Gastroesophageal sphincter (tissue), 4 donors: ENCODE results near the gene CD200R1. TPM values are rescaled to one million over a fixed set of nuclear protein-coding genes. Genes with fewer than 3 reads are reported as not detected.
"Not testable (repeated sequence)": the region's sequence is repeated elsewhere in the genome, so short reads cannot be mapped to it uniquely, and the experiment has no call there.

ENCODE experiments used
- ATAC-seq: fragments of 150-250 bp; one replicate; pipeline ENCODE4 v1.9.1; 2016; ENCODE audit warnings: mild to moderate bottlenecking, moderate library complexity
- H3K27ac ChIP-seq, 4 donors: fragments of 200-600 bp; sonication (generic) in 3 of 4; 1 replicate in 3 of 4; 2 replicates in 1 of 4; pipeline ENCODE4 v1.5.1; 2016 to 2019
- H3K27me3 ChIP-seq: fragments of 200-600 bp; sonication (generic); one replicate; pipeline ENCODE4 v1.5.1; 2019
- H3K36me3 ChIP-seq, 2 donors: fragments of 200-600 bp; sonication (generic); one replicate each; pipeline ENCODE4 v1.5.1; 2019; ENCODE audit warnings: control low read depth in 1 of 2
- H3K4me1 ChIP-seq, 3 donors: fragments of 200-600 bp; sonication (generic); 1 replicate in 2 of 3; 2 replicates in 1 of 3; pipeline ENCODE4 v1.5.1; 2016 to 2019; ENCODE audit warnings: control low read depth in 2 of 3
- H3K4me3 ChIP-seq, 2 donors: fragments of 200-600 bp; sonication (generic); one replicate each; pipeline ENCODE4 v1.5.1; 2019; ENCODE audit warnings: mild to moderate bottlenecking in 1 of 2, moderate library complexity in 1 of 2
- H3K9me3 ChIP-seq, 3 donors: fragments of 200-600 bp; sonication (generic); one replicate each; pipeline ENCODE4 v1.5.1; 2017 to 2019; ENCODE audit warnings: control low read depth in 2 of 3
- EP300 ChIP-seq: sonication (generic); formaldehyde crosslinking; IDR thresholded peaks from one replicate; pipeline ENCODE4 v1.6.1; 2017; ENCODE audit warnings: antibody characterized with exemption, mild to moderate bottlenecking
- POLR2A ChIP-seq, 2 donors: fragments of 450-650 bp; IDR thresholded peaks; one replicate each; pipeline ENCODE4 v1.6.1; 2017; ENCODE audit warnings: antibody characterized with exemption in 2 of 2, mild to moderate bottlenecking in 2 of 2, moderate library complexity in 1 of 2
- POLR2AphosphoS5 ChIP-seq: sonication (generic); formaldehyde crosslinking; IDR thresholded peaks from one replicate; pipeline ENCODE4 v1.6.1; 2017; ENCODE audit warnings: antibody characterized with exemption
- WGBS, 2 donors: methylation state at CpG; one replicate each; pipeline ENCODE4 v1.1.5; 2018; ENCODE audit warnings: low coverage in 1 of 2; 5-methylcytosine and 5-hydroxymethylcytosine counted together
- total RNA-seq, 4 donors: library from RNA; depleted of rRNA; stranded (reverse); fragments of >200 nt; gene quantifications; one replicate each; pipeline ENCODE4 v1.1.0, GENCODE V29; 2016
- TF ChIP-seq, protein P1 (sequence below), 4 experiments: fragments of 200-600 bp in 2 of 4; fragments of 450-650 bp in 2 of 4; sonication (generic) in 1 of 4; IDR thresholded peaks; one replicate each; pipeline ENCODE4 v1.5.1; 2017 to 2019; ENCODE audit warnings: antibody characterized with exemption in 4 of 4, mild to moderate bottlenecking in 2 of 4, moderate library complexity in 2 of 4

Gene CD200R1
- total RNA-seq, 4 donors from 2014 or later: 0.78 to 4.9 (median 1.8) TPM

- Histone ChIP-seq H3K27me3 (no peaks in the 10 kb centered on the region), H3K4me3 (no peak overlapping the region), H3K27ac (no peak overlapping the region), H3K4me1 (no peaks in the 10 kb centered on the region), H3K9me3 (peaks cover 0 to 29% (median 0%) of the 10 kb centered on the region in 3 donors), H3K36me3 (no peaks in the 10 kb centered on the region)
- TF ChIP-seq EP300 (no peak), POLR2AphosphoS5 (no peak), POLR2A (IDR thresholded peaks at IDR 0.05) (no peak)
- TF ChIP-seq, protein P1, sequence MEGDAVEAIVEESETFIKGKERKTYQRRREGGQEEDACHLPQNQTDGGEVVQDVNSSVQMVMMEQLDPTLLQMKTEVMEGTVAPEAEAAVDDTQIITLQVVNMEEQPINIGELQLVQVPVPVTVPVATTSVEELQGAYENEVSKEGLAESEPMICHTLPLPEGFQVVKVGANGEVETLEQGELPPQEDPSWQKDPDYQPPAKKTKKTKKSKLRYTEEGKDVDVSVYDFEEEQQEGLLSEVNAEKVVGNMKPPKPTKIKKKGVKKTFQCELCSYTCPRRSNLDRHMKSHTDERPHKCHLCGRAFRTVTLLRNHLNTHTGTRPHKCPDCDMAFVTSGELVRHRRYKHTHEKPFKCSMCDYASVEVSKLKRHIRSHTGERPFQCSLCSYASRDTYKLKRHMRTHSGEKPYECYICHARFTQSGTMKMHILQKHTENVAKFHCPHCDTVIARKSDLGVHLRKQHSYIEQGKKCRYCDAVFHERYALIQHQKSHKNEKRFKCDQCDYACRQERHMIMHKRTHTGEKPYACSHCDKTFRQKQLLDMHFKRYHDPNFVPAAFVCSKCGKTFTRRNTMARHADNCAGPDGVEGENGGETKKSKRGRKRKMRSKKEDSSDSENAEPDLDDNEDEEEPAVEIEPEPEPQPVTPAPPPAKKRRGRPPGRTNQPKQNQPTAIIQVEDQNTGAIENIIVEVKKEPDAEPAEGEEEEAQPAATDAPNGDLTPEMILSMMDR (IDR thresholded peaks at IDR 0.05): no peak
- no peak for ATAC-seq
Observed at GRCh38 chr3:112956351-112956750, 18.6 kb downstream of the CD200R1 start.

DNA sequence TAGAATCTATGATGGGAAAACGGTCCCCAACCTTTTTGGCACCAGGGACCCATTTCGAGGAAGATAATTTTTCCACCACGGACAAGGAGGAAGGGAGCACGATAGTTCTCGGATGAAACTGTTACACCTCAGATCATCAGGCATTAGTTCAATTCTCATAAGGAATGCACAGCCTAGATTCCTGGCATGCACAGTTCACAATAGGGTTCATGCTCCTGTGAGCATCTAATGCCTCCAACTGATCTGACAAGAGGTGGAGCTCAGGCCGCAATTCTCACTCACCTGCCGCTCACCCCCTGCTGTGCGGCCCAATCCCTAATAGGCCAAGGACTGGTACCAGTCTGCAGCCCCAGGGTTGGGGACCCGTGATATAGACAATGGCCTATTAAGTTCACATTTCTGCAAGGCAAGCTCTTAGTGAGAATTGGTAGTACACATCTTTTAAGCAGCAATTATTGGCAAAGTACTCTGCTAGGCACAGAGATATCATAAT is 26.5 kb downstream of the CD200R1 start:
- H3K4me1 ChIP-seq: no peaks in the 10 kb centered on the region
- no peak overlapping the region for H3K4me3 ChIP-seq
- H3K9me3 ChIP-seq: no peaks in the 10 kb centered on the region
- H3K27ac ChIP-seq: no peak overlapping the region
- WGBS, 2 donors: 84 to 91% methylated on average over 5 to 9 of the region's 9 CpGs
- H3K36me3 ChIP-seq: no peaks in the 10 kb centered on the region
- no peaks in the 10 kb centered on the region for H3K27me3 ChIP-seq
- TF ChIP-seq POLR2A (IDR thresholded peaks at IDR 0.05): no peak
- TF ChIP-seq POLR2AphosphoS5: no peak
- no peak for TF ChIP-seq EP300
- TF ChIP-seq, protein P1 (IDR thresholded peaks at IDR 0.05): no peak
- no peak for ATAC-seq

DNA sequence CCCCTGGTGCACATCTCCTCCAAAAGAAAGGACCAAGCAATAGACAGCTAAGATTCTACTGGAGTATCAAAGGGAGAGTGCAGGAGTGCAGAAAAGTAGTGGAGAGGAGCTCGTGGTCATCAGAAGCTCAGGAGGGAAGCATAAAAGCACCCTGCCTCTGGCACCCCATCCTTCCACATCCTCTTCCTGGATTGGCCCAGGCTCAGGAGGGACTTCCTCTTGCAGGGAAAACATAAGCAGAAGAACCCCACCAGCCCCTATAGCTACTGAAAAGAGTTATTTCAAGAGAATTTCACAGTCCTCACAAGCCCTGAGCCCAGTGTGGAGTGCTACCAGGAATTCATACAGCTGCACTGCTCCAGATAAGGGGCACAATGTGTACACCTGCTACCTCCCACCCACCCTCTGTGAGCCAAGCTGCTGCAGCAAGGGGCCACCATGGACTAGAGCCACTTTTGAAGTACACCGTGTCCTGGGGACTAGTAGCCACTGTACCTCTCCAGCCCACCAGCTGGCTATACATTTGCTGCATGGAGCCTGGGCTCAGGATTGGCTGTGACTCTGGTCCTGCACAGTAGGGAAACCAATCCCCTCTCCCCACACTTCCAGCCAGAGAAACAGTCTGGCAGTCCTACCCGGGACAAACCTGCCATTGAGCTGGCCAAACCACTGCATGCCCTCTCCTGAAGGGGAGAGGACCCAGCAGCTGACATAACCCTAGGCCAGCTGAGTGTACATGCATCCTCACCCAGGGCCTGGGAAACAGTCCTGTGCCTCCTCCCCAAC is 43.0 kb downstream of the CD200R1 start:
- no peak overlapping the region for H3K4me3 ChIP-seq
- WGBS, 2 donors: 22 to 64% methylated on average over 1 of the region's 3 CpGs
- no peak overlapping the region for H3K27ac ChIP-seq
- H3K4me1 ChIP-seq: no peaks in the 10 kb centered on the region
- TF ChIP-seq EP300: no peak
- no peak for TF ChIP-seq POLR2A (IDR thresholded peaks at IDR 0.05)
- no peak for TF ChIP-seq POLR2AphosphoS5
- TF ChIP-seq, protein P1 (IDR thresholded peaks at IDR 0.05): no peak
- no peak for ATAC-seq
- peaks cover 0 to 8% (median 0%) of the 10 kb centered on the region in 3 donors for H3K9me3 ChIP-seq
- H3K36me3 ChIP-seq: no peaks in the 10 kb centered on the region
- H3K27me3 ChIP-seq: peaks cover 4% of the 10 kb centered on the region

- TF ChIP-seq POLR2A (IDR thresholded peaks at IDR 0.05): no peak
- no peak for TF ChIP-seq EP300
Observed at GRCh38 chr3:112930771-112931170, 44.1 kb downstream of the CD200R1 start.

GRCh38 chr3:112925969-112926368 is 48.9 kb downstream of the CD200R1 start:
- Histone ChIP-seq H3K9me3 (no peaks in the 10 kb centered on the region), H3K36me3 (no peaks in the 10 kb centered on the region), H3K27me3 (no peaks in the 10 kb centered on the region), H3K4me1 (no peaks in the 10 kb centered on the region), H3K4me3 (no peak overlapping the region), H3K27ac (no peak overlapping the region)
- no peak for TF ChIP-seq POLR2A (IDR thresholded peaks at IDR 0.05)
- WGBS, 2 donors: 0 to 22% methylated on average over 1 to 2 of the region's 2 CpGs
- no peak for ATAC-seq

More at GRCh38 chr3:112930771-112931170, 44.1 kb downstream of the CD200R1 start:
- Histone ChIP-seq H3K4me1 (no peaks in the 10 kb centered on the region), H3K27me3 (peaks cover 4% of the 10 kb centered on the region), H3K4me3 (no peak overlapping the region), H3K36me3 (no peaks in the 10 kb centered on the region), H3K9me3 (peaks cover 0 to 5% (median 0%) of the 10 kb centered on the region in 3 donors), H3K27ac (no peak overlapping the region)
- ATAC-seq: no peak
- 90 to 97% methylated on average over 1 to 3 of the region's 3 CpGs for WGBS, 2 donors

DNA sequence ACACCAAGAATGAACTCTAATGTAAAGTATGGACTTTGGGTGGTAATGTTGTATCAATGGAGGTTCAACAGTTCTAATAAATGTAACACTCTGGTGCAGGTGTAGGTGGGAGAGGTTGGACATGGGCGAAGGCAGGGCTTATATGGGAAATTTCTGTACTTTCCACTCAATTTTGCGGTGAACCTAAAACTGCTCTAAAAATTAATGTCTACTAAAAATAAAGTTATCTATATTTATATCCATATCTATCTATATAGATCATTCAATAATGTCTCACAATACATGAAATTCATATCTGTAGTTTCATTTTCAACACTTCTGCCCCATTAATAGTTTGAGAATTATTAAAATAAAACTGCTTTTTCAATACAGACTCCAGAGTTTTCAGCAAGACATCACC is 49.3 kb downstream of the CD200R1 start:
- no peaks in the 10 kb centered on the region for H3K4me1 ChIP-seq
- no peaks in the 10 kb centered on the region for H3K9me3 ChIP-seq
- no peak overlapping the region for H3K4me3 ChIP-seq
- H3K27me3 ChIP-seq: no peaks in the 10 kb centered on the region
- no peak for ATAC-seq
- no peak for TF ChIP-seq EP300
- TF ChIP-seq, protein P1 (IDR thresholded peaks at IDR 0.05): no peak
- no peak for TF ChIP-seq POLR2A (IDR thresholded peaks at IDR 0.05)
- TF ChIP-seq POLR2AphosphoS5: no peak
- no peaks in the 10 kb centered on the region for H3K36me3 ChIP-seq
- H3K27ac ChIP-seq: no peak overlapping the region
- 87 to 100% methylated on average over 2 of the region's 2 CpGs for WGBS, 2 donors

DNA sequence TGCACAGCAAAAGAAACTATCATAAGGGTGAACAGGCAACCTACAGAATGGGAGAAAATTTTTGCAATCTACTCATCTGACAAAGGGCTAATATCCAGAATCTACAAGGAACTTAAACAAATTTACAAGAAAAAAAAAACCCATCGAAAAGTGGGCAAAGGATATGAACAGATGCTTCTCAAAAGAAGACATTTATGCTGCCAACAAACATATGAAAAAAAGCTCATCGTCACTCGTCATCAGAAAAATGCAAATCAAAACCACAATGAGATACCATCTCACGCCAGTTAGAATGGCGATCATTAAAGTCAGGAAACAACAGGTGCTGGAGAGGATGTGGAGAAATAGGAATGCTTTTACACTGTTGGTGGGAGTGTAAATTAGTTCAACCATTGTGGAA is 55.4 kb downstream of the CD200R1 start:
- H3K4me1 ChIP-seq, ATAC-seq, H3K4me3 ChIP-seq, H3K27me3 ChIP-seq, H3K27ac ChIP-seq, H3K36me3 ChIP-seq: not testable (repeated sequence)
- WGBS, 2 donors: 80 to 100% methylated on average over 1 to 5 of the region's 5 CpGs
- H3K9me3 ChIP-seq: peaks cover 0 to 33% (median 0%) of the 10 kb centered on the region in 3 donors
